HPDE6-E6E7 (cell line): ENCODE data around the gene ZFAND4.
"Not testable (repeated sequence)": the region's sequence is repeated elsewhere in the genome, so short reads cannot be mapped to it uniquely, and the experiment has no call there.

Experiments
- DNase-seq: peaks from one replicate; pipeline ENCODE4 v3.0.0; 2011; ENCODE audit warnings: missing footprints; ENCODE audit errors: extremely low spot score

ZFAND4 gene

GRCh38 chr10:45640941-45641340 lies 31.6 kb downstream of the ZFAND4 start:
- no peak for DNase-seq

- no peak for DNase-seq
These were observed 32.5 kb downstream of the ZFAND4 start for GRCh38 chr10:45640049-45640448.

- DNase-seq, result no peak
These were observed 45.0 kb downstream of the ZFAND4 start for GRCh38 chr10:45627412-45628048.

- no peak for DNase-seq
These were observed 46.7 kb downstream of the ZFAND4 start for GRCh38 chr10:45625879-45626278.

- no peak for DNase-seq
These were observed 47.8 kb downstream of the ZFAND4 start for GRCh38 chr10:45624724-45625123.

- no peak for DNase-seq
These were observed 57.7 kb downstream of the ZFAND4 start for GRCh38 chr10:45614869-45615268.

GRCh38 chr10:45612741-45613140 lies 59.8 kb downstream of the ZFAND4 start:
- DNase-seq, result no peak

DNA sequence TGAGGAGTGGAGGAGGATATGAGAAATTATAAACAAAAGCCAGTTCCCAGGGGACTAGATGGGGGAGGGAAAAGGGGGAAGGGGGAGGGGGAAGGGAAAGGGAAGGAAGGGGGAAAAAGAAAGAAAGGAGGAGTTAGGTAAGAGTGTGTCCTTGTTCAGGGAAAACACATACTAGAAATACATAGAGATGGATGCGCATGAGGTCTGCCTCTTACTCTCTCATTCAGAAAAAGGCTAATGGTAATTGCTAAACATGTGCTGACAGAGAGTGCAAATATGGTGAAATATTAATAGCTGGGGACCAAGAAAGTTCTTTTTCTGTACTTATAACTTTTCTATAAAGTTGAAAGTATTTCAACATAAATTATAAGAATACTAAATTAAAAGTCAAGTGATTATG lies 64.5 kb downstream of the ZFAND4 start:
- no peak for DNase-seq

- DNase-seq, result no peak
These were observed 65.3 kb downstream of the ZFAND4 start for GRCh38 chr10:45607276-45607675.

- no peak for DNase-seq
These were observed 69.7 kb downstream of the ZFAND4 start for GRCh38 chr10:45602836-45603235.

DNA sequence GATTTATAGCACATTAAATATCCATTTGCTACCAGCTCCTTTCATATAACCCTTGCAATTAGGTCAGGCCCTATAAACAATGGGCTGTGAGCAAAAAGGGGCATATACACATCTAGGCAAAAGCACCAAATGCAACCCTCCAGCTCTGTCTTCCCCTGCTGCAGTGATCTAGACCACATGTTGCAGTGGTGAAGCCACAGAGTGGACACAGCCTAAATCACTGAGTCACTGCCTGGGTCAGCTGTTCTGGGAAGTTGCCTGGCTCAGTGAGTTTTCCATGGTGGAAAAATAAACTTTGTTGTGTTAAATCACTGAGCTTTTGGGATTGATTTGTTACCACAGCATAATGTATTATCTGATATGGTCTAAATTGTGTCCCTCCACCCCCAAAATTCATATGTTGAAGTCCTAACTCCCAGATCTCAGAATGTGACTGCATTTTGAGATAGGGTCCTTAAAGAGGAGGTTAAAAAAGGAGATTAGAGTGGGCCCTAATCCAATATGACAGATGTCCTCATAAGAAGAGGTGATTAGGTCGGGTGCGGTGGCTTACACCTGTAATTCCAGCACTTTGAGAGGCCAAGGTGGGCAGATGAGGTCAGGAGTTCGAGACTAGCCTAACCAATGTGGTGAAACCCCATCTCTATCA lies 70.4 kb downstream of the ZFAND4 start:
- DNase-seq, result no peak

DNA sequence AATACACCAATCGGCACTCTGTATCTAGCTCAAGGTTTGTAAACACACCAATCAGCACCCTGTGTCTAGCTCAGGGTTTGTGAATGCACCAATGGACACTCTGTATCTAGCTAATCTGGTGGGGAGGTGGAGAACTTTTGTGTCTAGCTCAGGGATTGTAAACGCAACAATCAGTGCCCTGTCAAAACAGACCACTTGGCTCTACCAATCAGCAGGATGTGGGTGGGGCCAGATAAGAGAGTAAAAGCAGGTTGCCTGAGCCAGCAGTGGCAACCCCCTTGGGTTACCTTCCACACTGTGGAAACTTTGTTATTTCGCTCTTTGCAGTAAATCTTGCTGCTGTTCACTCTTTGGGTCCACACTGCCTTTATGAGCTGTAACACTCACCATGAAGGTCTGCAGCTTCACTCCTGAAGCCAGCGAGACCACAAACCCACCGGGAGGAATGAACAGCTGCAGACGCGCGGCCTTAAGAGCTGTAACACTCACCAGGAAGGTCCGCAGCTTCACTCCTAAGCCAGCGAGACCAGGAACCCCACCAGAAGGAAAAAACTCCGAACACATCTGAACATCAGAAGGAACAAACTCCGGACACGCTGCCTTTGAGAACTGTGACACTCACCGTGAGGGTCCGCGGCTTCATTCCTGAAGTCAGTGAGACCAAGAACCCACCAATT lies 71.2 kb downstream of the ZFAND4 start:
- not testable (repeated sequence) for DNase-seq

DNA sequence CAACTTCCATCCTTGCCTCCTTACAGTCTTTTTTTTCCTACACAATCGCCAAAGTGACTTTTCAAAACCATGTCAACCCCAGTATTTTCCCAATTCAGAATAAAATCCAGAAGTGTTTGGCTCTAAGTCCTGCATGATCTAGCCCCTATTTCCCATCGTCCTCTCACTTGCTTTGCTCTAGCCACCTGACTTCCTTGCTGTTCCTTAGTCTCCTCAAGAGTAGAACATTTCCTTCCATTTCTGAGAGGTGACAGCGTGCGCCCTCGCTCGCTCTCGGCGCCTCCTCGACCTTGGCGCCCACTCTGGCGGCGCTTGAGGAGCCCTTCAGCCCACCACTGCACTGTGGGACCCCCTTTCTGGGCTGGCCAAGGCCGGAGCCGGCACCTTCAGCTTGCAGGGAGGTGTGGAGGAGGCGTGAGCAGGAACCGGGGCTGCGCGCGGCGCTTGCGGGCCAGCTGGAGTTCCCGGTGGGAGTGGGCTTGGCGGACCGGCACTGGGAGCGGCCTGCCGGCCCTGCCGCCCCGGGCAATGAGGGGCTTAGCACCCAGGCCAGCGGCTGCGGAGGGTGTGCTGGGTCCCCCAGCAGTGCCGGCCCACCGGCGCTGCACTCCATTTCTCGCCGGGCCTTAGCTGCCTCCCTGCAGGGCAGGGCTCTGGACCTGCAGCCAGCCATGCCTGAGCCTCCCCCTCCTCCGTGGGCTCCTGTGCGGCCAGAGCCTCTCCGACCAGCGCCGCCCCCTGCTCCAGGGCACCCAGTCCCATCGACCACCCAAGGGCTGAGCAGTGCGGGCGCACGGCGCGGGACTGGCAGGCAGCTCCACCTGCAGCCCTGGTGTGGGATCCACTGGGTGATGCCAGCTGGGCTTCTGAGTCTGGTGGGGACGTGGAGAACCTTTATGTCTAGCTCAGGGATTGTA lies 72.0 kb downstream of the ZFAND4 start:
- not testable (repeated sequence) for DNase-seq

GRCh38 chr10:45599646-45600045 lies 72.9 kb downstream of the ZFAND4 start:
- DNase-seq, result no peak

DNA sequence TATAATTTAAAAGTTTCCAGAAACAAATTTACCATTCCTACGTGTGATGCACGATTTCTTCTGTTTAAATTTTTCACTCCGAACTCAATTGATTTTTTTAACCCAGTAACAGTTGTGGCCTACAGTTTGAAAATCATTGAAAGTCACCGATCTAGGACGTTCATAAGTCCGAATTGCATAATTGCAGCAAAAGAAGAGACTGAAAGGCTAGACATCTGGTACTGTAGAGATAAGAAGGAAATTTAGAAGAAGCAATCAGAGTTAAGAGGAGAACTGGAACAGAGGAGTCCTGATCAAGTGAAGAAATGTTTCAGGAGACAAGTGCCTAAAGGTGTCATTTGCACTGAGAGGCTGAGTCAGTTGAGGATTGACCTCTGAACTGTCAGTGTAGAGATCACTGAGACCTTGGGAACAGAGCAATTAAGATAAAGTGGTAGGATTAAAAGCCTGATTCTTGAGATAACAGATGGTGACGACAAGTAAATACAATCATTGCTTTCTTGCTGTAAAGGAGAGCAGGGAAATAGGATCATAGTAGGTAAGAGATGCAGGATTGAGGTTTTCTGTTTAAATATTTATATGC lies 73.5 kb downstream of the ZFAND4 start:
- DNase-seq, result no peak

- no peak for DNase-seq
These were observed 76.0 kb downstream of the ZFAND4 start for GRCh38 chr10:45596526-45596925.

- DNase-seq, result peak; percentile 81
These were observed 78.1 kb downstream of the ZFAND4 start for GRCh38 chr10:45594276-45595157.

- no peak for DNase-seq
These were observed 78.7 kb downstream of the ZFAND4 start for GRCh38 chr10:45593938-45594275.

DNA sequence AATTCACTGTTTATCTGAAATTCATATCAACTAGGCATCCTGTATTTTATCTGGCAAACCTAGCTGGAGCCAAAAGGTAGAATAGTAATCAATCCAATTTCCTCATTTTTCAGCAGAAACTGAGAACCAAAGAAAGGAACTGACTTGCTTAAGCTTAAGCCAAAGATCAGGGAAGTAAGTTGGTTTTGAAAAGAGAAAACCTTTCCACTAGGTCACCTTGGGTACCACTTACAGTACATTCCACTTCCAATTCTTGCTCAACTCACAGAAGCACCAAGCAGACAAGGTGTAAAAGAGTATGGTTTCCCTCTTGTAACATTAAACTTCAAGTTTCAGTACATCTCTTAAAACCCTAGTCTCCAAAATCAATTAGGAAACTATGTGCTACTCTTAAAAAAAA lies 79.6 kb downstream of the ZFAND4 start:
- DNase-seq, result no peak

DNA sequence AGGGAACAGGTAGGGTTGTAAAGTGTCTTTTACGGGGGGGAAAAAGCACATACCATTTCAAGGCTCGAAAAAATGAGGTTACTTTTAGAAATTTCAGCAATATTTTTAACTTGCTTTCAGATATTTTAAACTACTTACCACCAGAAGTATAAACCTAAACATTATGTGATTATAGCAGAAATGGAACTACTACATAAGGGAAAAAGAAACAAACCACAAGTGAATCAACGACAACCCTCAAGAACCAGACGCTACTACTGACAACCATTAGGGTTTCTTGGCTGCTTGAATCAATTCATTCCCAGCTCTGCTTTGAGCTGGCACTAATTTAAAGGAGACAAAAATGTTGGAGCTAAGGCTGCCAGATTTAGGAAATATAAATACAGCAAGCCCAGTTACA lies 80.1 kb downstream of the ZFAND4 start:
- DNase-seq, result no peak

DNA sequence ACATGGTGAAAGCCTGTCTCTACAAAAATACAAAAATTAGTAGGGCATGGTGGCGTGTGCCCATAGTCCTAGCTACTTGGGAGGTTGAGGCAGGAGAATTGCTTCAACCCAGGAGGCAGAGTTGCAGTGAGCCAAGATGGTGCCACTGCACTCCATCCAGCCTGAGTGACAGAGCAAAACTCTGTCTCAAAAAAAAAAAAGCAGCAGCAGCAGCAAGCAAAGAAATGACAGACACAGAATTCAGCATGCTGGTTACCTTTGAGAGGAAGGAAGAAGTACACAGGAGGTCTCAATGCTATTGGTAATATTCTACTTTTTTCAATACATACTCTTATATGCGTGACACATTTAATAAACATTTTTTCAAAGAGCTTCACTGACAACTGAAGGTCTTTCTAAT lies 81.3 kb downstream of the ZFAND4 start:
- no peak for DNase-seq
